SK-N-SH treated with all-trans-retinoic acid at 6 μM for 48 hours (cell line): Measurements from ENCODE around the gene ZNF195.
A peak's percentile ranks its signal among the peaks of the same experiment; 100 is the strongest.

Source experiments
- ATAC-seq: fragments of 200-7000 bp; cut with Tn5 transposase; 3 replicates; pipeline ENCODE4 v1.9.1; 2020; ENCODE audit warnings: mild to moderate bottlenecking, moderate library complexity
- ARNTL ChIP-seq: fragments of 450-650 bp; formaldehyde crosslinking; IDR thresholded peaks from 2 replicates; pipeline ENCODE4 v1.5.0; 2020; ENCODE audit warnings: low read depth, mild to moderate bottlenecking, moderate library complexity, borderline replicate concordance
- BACH2 ChIP-seq: fragments of 250-450 bp; sonication (Bioruptor Pico); IDR thresholded peaks from 2 replicates; pipeline ENCODE4 v1.9.0; 2021; ENCODE audit warnings: mild to moderate bottlenecking, borderline replicate concordance
- CSDC2 ChIP-seq: fragments of 250-450 bp; sonication (Bioruptor Pico); IDR thresholded peaks from 2 replicates; pipeline ENCODE4 v1.5.0; 2020; ENCODE audit warnings: mild to moderate bottlenecking, moderate library complexity
- CSRNP3 ChIP-seq: fragments of 250-450 bp; sonication (Bioruptor Pico); IDR thresholded peaks from 2 replicates; pipeline ENCODE4 v1.5.1; 2021; ENCODE audit warnings: mild to moderate bottlenecking, moderate library complexity
- ESRRG ChIP-seq: fragments of 250-450 bp; sonication (Bioruptor Pico); IDR thresholded peaks from 2 replicates; pipeline ENCODE4 v1.6.1; 2021; ENCODE audit warnings: mild to moderate bottlenecking
- GLIS3 ChIP-seq: fragments of 250-450 bp; sonication (Bioruptor Pico); IDR thresholded peaks from 2 replicates; pipeline ENCODE4 v1.5.0; 2020; ENCODE audit warnings: mild to moderate bottlenecking, moderate library complexity
- OSR1 ChIP-seq: fragments of 250-450 bp; sonication (Bioruptor Pico); IDR thresholded peaks from 2 replicates; pipeline ENCODE4 v1.8.0; 2022; ENCODE audit warnings: moderate library complexity, mild to moderate bottlenecking, inconsistent platforms
- PPARA ChIP-seq: fragments of 250-450 bp; sonication (Bioruptor Pico); IDR thresholded peaks from 2 replicates; pipeline ENCODE4 v1.5.0; 2020; ENCODE audit warnings: mild to moderate bottlenecking, borderline replicate concordance
- SNAI2 ChIP-seq: fragments of 250-450 bp; sonication (Bioruptor Pico); IDR thresholded peaks from 2 replicates; pipeline ENCODE4 v1.5.0; 2020; ENCODE audit warnings: mild to moderate bottlenecking, moderate library complexity
- TCF4 ChIP-seq: fragments of 250-450 bp; sonication (Bioruptor Pico); IDR thresholded peaks from 2 replicates; pipeline ENCODE4 v1.8.0; 2021; ENCODE audit warnings: mild to moderate bottlenecking, moderate library complexity, borderline replicate concordance
- TOX ChIP-seq: fragments of 250-450 bp; sonication (Bioruptor Pico); IDR thresholded peaks from 2 replicates; pipeline ENCODE4 v1.8.0; 2021; ENCODE audit warnings: mild to moderate bottlenecking, moderate library complexity, borderline replicate concordance
- TSHZ2 ChIP-seq: fragments of 250-450 bp; sonication (Bioruptor Pico); IDR thresholded peaks from 2 replicates; pipeline ENCODE4 v1.5.0; 2020; ENCODE audit warnings: mild to moderate bottlenecking, moderate library complexity
- ZC3H10 ChIP-seq: fragments of 250-450 bp; sonication (Bioruptor Pico); IDR thresholded peaks from 2 replicates; pipeline ENCODE4 v1.5.1; 2021; ENCODE audit warnings: mild to moderate bottlenecking, moderate library complexity
- ZFP3 ChIP-seq: fragments of 250-450 bp; sonication (Bioruptor Pico); IDR thresholded peaks from 2 replicates; pipeline ENCODE4 v1.5.0; 2020; ENCODE audit warnings: mild to moderate bottlenecking, moderate library complexity
- ZNF70 ChIP-seq: fragments of 450-650 bp; formaldehyde crosslinking; IDR thresholded peaks from 2 replicates; pipeline ENCODE4 v1.5.0; 2020; ENCODE audit warnings: mild to moderate bottlenecking, moderate library complexity
- ZNF8 ChIP-seq: fragments of 450-650 bp; formaldehyde crosslinking; IDR thresholded peaks from 2 replicates; pipeline ENCODE4 v1.5.0; 2020; ENCODE audit warnings: mild to moderate bottlenecking, moderate library complexity
- TF ChIP-seq, protein P1 (sequence below): fragments of 250-450 bp; sonication (Bioruptor Pico); IDR thresholded peaks from 2 replicates; pipeline ENCODE4 v1.8.0; 2020; ENCODE audit warnings: mild to moderate bottlenecking, moderate library complexity, borderline replicate concordance
- TF ChIP-seq, protein P2 (sequence below): fragments of 250-450 bp; sonication (Bioruptor Pico); IDR thresholded peaks from 2 replicates; pipeline ENCODE4 v1.8.0; 2021; ENCODE audit warnings: low read depth, mild to moderate bottlenecking, moderate library complexity, borderline replicate concordance
- TF ChIP-seq, protein P3 (sequence below): fragments of 250-450 bp; sonication (Bioruptor Pico); IDR thresholded peaks from 2 replicates; pipeline ENCODE4 v1.5.1; 2020; ENCODE audit warnings: low read depth, mild to moderate bottlenecking, moderate library complexity

The ZNF195 gene

DNA sequence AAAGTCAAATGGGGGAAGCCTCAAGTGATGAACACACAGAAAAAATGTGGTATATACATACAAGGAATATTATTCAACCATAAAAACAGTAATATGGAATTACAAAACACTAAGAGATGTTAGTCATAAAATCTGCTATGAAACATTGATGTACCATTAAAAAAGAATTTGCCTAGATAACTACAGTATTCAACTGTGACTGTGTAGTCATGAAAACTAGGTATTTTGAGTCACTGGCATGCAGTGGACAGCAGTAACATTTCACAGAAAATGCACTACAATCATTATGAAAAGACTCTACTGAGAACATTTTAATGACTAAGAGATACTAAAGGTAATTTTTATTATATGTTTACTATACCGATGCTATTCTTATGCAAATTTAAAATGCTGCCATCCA lies 11.7 kb downstream of the ZNF195 start:
- TF ChIP-seq ZNF8 (CRISPR knock-in tag) (peak; percentile 58; the same call in 1 of the 2 replicates), GLIS3 (CRISPR knock-in tag) (no peak)
- no peak for ATAC-seq

DNA sequence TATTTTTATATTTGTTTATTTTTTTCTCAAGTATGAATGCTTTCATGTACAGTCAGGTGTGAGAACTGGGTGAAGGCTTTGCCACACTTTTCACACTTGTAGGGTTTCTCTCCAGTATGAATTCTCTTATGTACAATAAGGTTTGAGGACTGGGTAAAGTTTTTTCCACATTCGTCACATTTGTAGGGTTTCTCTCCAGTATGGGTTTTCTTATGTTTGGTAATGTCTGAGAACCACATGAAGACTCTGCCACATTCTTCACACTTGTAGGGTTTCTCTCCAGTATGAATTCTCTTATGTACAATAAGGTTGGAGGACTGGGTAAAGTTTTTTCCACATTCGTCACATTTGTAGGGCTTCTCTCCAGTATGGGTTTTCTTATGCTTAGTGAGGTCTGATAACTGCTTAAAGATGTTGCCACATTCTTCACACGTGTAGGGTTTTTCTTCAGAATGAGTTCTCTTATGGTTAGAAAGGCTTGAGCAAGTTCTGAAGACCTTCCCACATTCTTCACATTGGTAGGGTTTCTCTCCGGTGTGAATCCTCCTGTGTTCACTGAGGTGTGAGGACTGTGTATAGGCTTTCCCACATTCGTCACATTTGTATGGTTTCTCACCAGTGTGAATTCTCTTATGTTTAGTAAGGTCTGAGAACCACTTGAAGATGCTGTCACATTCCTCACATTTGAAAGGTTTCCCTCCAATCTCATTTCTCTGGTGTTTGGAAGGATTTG lies 19.7 kb downstream of the ZNF195 start:
- ATAC-seq, result no peak
- TF ChIP-seq, protein P1, sequence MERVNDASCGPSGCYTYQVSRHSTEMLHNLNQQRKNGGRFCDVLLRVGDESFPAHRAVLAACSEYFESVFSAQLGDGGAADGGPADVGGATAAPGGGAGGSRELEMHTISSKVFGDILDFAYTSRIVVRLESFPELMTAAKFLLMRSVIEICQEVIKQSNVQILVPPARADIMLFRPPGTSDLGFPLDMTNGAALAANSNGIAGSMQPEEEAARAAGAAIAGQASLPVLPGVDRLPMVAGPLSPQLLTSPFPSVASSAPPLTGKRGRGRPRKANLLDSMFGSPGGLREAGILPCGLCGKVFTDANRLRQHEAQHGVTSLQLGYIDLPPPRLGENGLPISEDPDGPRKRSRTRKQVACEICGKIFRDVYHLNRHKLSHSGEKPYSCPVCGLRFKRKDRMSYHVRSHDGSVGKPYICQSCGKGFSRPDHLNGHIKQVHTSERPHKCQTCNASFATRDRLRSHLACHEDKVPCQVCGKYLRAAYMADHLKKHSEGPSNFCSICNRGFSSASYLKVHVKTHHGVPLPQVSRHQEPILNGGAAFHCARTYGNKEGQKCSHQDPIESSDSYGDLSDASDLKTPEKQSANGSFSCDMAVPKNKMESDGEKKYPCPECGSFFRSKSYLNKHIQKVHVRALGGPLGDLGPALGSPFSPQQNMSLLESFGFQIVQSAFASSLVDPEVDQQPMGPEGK (CRISPR knock-in tag), result no peak
- TF ChIP-seq SNAI2 (no peak), ESRRG (CRISPR knock-in tag) (no peak)

DNA sequence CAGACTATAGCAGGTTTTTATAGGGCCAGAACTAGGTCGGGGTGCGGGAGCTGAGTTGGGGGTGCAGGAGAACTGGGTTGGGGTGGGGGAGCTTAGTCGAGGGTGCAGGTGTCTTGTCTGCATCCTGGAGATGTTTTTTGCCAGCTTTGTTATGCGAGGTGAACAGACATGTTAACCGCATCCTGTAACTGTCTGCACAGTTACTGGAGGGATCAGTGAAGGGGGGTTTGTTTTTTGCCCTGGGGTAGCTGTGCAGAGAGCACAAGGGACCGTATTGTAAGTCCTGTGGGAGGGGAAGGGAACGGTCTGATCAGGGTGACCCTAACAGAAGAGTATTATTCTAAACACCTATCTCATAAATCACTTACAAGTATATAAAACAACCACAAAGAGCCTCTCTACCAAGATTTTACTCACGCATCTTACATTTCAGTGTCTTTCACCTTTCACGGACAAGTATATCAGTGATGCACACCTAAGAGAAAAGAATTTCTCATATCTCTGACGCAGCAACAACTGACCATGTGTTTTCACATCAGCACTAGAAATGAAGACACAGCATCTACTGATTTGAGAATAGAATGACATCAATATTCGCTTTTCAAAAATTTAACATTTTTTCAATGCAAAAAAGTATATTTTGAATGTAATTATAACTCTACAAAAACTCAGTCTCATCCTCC lies 20.8 kb downstream of the ZNF195 start:
- TF ChIP-seq ZC3H10 (CRISPR knock-in tag), result no peak
- no peak for ATAC-seq

GRCh38 chr11:3357302-3357701 lies 21.6 kb downstream of the ZNF195 start:
- no peak for ATAC-seq
- TF ChIP-seq TOX (CRISPR knock-in tag), result no peak
- no peak for TF ChIP-seq ZFP3 (CRISPR knock-in tag)
- no peak for TF ChIP-seq CSRNP3 (CRISPR knock-in tag)
- no peak for TF ChIP-seq CSDC2 (CRISPR knock-in tag)
- no peak for TF ChIP-seq PPARA
- no peak for TF ChIP-seq ARNTL (CRISPR knock-in tag)
- TF ChIP-seq OSR1, result no peak
- TF ChIP-seq SNAI2, result no peak
- TF ChIP-seq ESRRG (CRISPR knock-in tag), result no peak
- no peak for TF ChIP-seq GLIS3 (CRISPR knock-in tag)
- TF ChIP-seq TSHZ2 (CRISPR knock-in tag), result no peak
- TF ChIP-seq, protein P2, sequence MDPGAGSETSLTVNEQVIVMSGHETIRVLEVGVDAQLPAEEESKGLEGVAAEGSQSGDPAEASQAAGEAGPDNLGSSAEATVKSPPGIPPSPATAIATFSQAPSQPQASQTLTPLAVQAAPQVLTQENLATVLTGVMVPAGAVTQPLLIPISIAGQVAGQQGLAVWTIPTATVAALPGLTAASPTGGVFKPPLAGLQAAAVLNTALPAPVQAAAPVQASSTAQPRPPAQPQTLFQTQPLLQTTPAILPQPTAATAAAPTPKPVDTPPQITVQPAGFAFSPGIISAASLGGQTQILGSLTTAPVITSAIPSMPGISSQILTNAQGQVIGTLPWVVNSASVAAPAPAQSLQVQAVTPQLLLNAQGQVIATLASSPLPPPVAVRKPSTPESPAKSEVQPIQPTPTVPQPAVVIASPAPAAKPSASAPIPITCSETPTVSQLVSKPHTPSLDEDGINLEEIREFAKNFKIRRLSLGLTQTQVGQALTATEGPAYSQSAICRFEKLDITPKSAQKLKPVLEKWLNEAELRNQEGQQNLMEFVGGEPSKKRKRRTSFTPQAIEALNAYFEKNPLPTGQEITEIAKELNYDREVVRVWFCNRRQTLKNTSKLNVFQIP (CRISPR knock-in tag), result no peak
- no peak for TF ChIP-seq ZNF70 (CRISPR knock-in tag)
- no peak for TF ChIP-seq TCF4 (CRISPR knock-in tag)
- TF ChIP-seq ZC3H10 (CRISPR knock-in tag), result no peak
- no peak for TF ChIP-seq BACH2
- TF ChIP-seq, protein P3, sequence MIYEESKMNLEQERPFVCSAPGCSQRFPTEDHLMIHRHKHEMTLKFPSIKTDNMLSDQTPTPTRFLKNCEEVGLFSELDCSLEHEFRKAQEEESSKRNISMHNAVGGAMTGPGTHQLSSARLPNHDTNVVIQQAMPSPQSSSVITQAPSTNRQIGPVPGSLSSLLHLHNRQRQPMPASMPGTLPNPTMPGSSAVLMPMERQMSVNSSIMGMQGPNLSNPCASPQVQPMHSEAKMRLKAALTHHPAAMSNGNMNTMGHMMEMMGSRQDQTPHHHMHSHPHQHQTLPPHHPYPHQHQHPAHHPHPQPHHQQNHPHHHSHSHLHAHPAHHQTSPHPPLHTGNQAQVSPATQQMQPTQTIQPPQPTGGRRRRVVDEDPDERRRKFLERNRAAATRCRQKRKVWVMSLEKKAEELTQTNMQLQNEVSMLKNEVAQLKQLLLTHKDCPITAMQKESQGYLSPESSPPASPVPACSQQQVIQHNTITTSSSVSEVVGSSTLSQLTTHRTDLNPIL, result no peak
